ENCODE data around the gene IL1R2.

The IL1R2 gene

GRCh38 chr2:101983486-101983885 is 8.3 kb upstream of the IL1R2 start:
- H3K4me3 ChIP-seq (ENCODE audit: low read length) = no peak overlapping the region
- TF ChIP-seq EZH2phosphoT487 (IDR thresholded peaks at IDR 0.05; ENCODE audit: borderline replicate concordance, low read length) (no peak), CTCF (IDR thresholded peaks at IDR 0.05; ENCODE audit: low read depth, low read length, poor library complexity, severe bottlenecking) (no peak)
- no peak overlapping the region for H3K27ac ChIP-seq (ENCODE audit: low read depth, low read length)
- no peak overlapping the region for H3K4me2 ChIP-seq (ENCODE audit: low read length)
- H3F3A ChIP-seq (ENCODE audit: control insufficient read depth, insufficient read depth) = no peaks in the 10 kb centered on the region
- H3K36me3 ChIP-seq (ENCODE audit: control insufficient read depth, low read length) = no peaks in the 10 kb centered on the region
- no peaks in the 10 kb centered on the region for H3K27me3 ChIP-seq (ENCODE audit: control insufficient read depth, low read length)
- no peaks in the 10 kb centered on the region for H3K4me1 ChIP-seq (ENCODE audit: control insufficient read depth, low read length)
- no peaks in the 10 kb centered on the region for H3K9me3 ChIP-seq (ENCODE audit: control insufficient read depth, insufficient read depth, low read length)
- H3K9me2 ChIP-seq (replicated peaks; ENCODE audit: control insufficient read depth, low read length) = no peaks in the 10 kb centered on the region
- H3K79me2 ChIP-seq (ENCODE audit: control insufficient read depth, low read length) = no peaks in the 10 kb centered on the region
- no peaks in the 10 kb centered on the region for H4K20me1 ChIP-seq (ENCODE audit: control insufficient read depth, insufficient read depth, low read depth, low read length)

GRCh38 chr2:101983928-101984327 is 7.8 kb upstream of the IL1R2 start:
- TF ChIP-seq CTCF (IDR thresholded peaks at IDR 0.05; ENCODE audit: low read depth, low read length, poor library complexity, severe bottlenecking) (no peak), EZH2phosphoT487 (IDR thresholded peaks at IDR 0.05; ENCODE audit: borderline replicate concordance, low read length) (no peak)
- Histone ChIP-seq H3K27me3 (ENCODE audit: control insufficient read depth, low read length) (no peaks in the 10 kb centered on the region), H3K4me1 (ENCODE audit: control insufficient read depth, low read length) (no peaks in the 10 kb centered on the region), H3K79me2 (ENCODE audit: control insufficient read depth, low read length) (no peaks in the 10 kb centered on the region), H4K20me1 (ENCODE audit: control insufficient read depth, insufficient read depth, low read depth, low read length) (no peaks in the 10 kb centered on the region), H3K27ac (ENCODE audit: low read depth, low read length) (no peak overlapping the region), H3K4me3 (ENCODE audit: low read length) (no peak overlapping the region), H3F3A (ENCODE audit: control insufficient read depth, insufficient read depth) (no peaks in the 10 kb centered on the region), H3K36me3 (ENCODE audit: control insufficient read depth, low read length) (no peaks in the 10 kb centered on the region), H3K9me3 (ENCODE audit: control insufficient read depth, insufficient read depth, low read length) (no peaks in the 10 kb centered on the region), H3K4me2 (ENCODE audit: low read length) (no peak overlapping the region), H3K9me2 (replicated peaks; ENCODE audit: control insufficient read depth, low read length) (no peaks in the 10 kb centered on the region)

- Histone ChIP-seq H4K20me1 (ENCODE audit: control insufficient read depth, insufficient read depth, low read depth, low read length) (no peaks in the 10 kb centered on the region), H3K4me2 (ENCODE audit: low read length) (no peak overlapping the region), H3K9me2 (replicated peaks; ENCODE audit: control insufficient read depth, low read length) (no peaks in the 10 kb centered on the region), H3K27ac (ENCODE audit: low read depth, low read length) (no peak overlapping the region), H3K27me3 (ENCODE audit: control insufficient read depth, low read length) (no peaks in the 10 kb centered on the region), H3K4me1 (ENCODE audit: control insufficient read depth, low read length) (peaks cover under 1% of the 10 kb centered on the region; the same call in 1 of the 2 replicates), H3K79me2 (ENCODE audit: control insufficient read depth, low read length) (no peaks in the 10 kb centered on the region), H3K9me3 (ENCODE audit: control insufficient read depth, insufficient read depth, low read length) (no peaks in the 10 kb centered on the region), H3F3A (ENCODE audit: control insufficient read depth, insufficient read depth) (no peaks in the 10 kb centered on the region), H3K4me3 (ENCODE audit: low read length) (no peak overlapping the region), H3K36me3 (ENCODE audit: control insufficient read depth, low read length) (no peaks in the 10 kb centered on the region)
- TF ChIP-seq EZH2phosphoT487 (IDR thresholded peaks at IDR 0.05; ENCODE audit: borderline replicate concordance, low read length) (no peak), CTCF (IDR thresholded peaks at IDR 0.05; ENCODE audit: low read depth, low read length, poor library complexity, severe bottlenecking) (no peak)
Observed at GRCh38 chr2:101984656-101985055, 7.1 kb upstream of the IL1R2 start.
